HEK293 (cell line): ENCODE results near the gene QPCT.

Experiments used
- BCL11B ChIP-seq: fragments of 450-650 bp; formaldehyde crosslinking; IDR thresholded peaks from 2 replicates; pipeline ENCODE4 v1.5.1; 2016; ENCODE audit warnings: low read depth, missing biosample characterization, missing genetic modification characterization
- KLF9 ChIP-seq: fragments of 450-650 bp; formaldehyde crosslinking; IDR thresholded peaks from 2 replicates; pipeline ENCODE4 v1.5.1; 2016; ENCODE audit warnings: missing biosample characterization, missing genetic modification characterization, low read depth
- SCRT2 ChIP-seq: fragments of 450-650 bp; formaldehyde crosslinking; IDR thresholded peaks from 2 replicates; pipeline ENCODE4 v1.5.1; 2016; ENCODE audit warnings: missing biosample characterization, missing genetic modification characterization
- SETDB1 ChIP-seq: IDR thresholded peaks from one replicate; pipeline ENCODE4 v1.6.1; 2017; ENCODE audit warnings: mild to moderate bottlenecking, low read length, moderate library complexity, mixed read lengths; ENCODE audit not compliant: insufficient read length
- SP7 ChIP-seq: fragments of 450-650 bp; formaldehyde crosslinking; IDR thresholded peaks from 2 replicates; pipeline ENCODE4 v1.5.1; 2016; ENCODE audit warnings: missing biosample characterization, missing genetic modification characterization
- WT1 ChIP-seq: fragments of 450-650 bp; formaldehyde crosslinking; IDR thresholded peaks from 2 replicates; pipeline ENCODE4 v1.5.1; 2016; ENCODE audit warnings: missing biosample characterization, missing genetic modification characterization
- ZFP3 ChIP-seq: fragments of 450-650 bp; formaldehyde crosslinking; IDR thresholded peaks from 2 replicates; pipeline ENCODE4 v1.5.1; 2016; ENCODE audit warnings: low read depth, missing biosample characterization, missing genetic modification characterization
- ZNF121 ChIP-seq: fragments of 450-650 bp; formaldehyde crosslinking; IDR thresholded peaks from 2 replicates; pipeline ENCODE4 v1.5.1; 2016; ENCODE audit warnings: missing biosample characterization, missing genetic modification characterization
- ZNF19 ChIP-seq: fragments of 450-650 bp; formaldehyde crosslinking; IDR thresholded peaks from 2 replicates; pipeline ENCODE4; 2016; ENCODE audit warnings: missing biosample characterization, missing genetic modification characterization, low read depth
- ZNF2 ChIP-seq: fragments of 450-650 bp; formaldehyde crosslinking; IDR thresholded peaks from 2 replicates; pipeline ENCODE4 v1.5.1; 2016; ENCODE audit warnings: missing biosample characterization, missing genetic modification characterization
- ZNF214 ChIP-seq: fragments of 450-650 bp; formaldehyde crosslinking; IDR thresholded peaks from 2 replicates; pipeline ENCODE4 v1.5.1; 2017; ENCODE audit warnings: missing biosample characterization, mild to moderate bottlenecking, missing genetic modification characterization, borderline replicate concordance
- ZNF292 ChIP-seq: fragments of 450-650 bp; formaldehyde crosslinking; IDR thresholded peaks from 2 replicates; pipeline ENCODE4 v1.5.1; 2016; ENCODE audit warnings: low read depth, missing biosample characterization, missing genetic modification characterization, borderline replicate concordance
- ZNF514 ChIP-seq: fragments of 450-650 bp; formaldehyde crosslinking; IDR thresholded peaks from 2 replicates; pipeline ENCODE4 v1.5.1; 2016; ENCODE audit warnings: missing biosample characterization, missing genetic modification characterization
- ZNF521 ChIP-seq: fragments of 450-650 bp; formaldehyde crosslinking; IDR thresholded peaks from 2 replicates; pipeline ENCODE4 v1.5.1; 2017; ENCODE audit warnings: missing biosample characterization, mild to moderate bottlenecking, missing genetic modification characterization
- ZNF623 ChIP-seq: fragments of 450-650 bp; formaldehyde crosslinking; IDR thresholded peaks from 2 replicates; pipeline ENCODE4 v1.5.1; 2016; ENCODE audit warnings: missing biosample characterization, missing genetic modification characterization
- ZNF677 ChIP-seq: fragments of 450-650 bp; IDR thresholded peaks from 2 replicates; pipeline ENCODE4 v1.5.0; 2018; ENCODE audit warnings: missing biosample characterization, mild to moderate bottlenecking, missing genetic modification characterization, moderate library complexity
- ZNF747 ChIP-seq: fragments of 450-650 bp; formaldehyde crosslinking; IDR thresholded peaks from 2 replicates; pipeline ENCODE4 v1.5.1; 2016; ENCODE audit warnings: missing biosample characterization, missing genetic modification characterization
- TF ChIP-seq, protein P1 (sequence below): fragments of 450-650 bp; formaldehyde crosslinking; IDR thresholded peaks from 2 replicates; pipeline ENCODE4 v1.5.1; 2016; ENCODE audit warnings: missing biosample characterization, missing genetic modification characterization, borderline replicate concordance
- TF ChIP-seq, protein P2 (sequence below): fragments of 450-650 bp; formaldehyde crosslinking; IDR thresholded peaks from 2 replicates; pipeline ENCODE4 v1.5.1; 2016; ENCODE audit warnings: missing biosample characterization, missing genetic modification characterization
- TF ChIP-seq, protein P3 (sequence below): fragments of 450-650 bp; formaldehyde crosslinking; IDR thresholded peaks from 2 replicates; pipeline ENCODE4 v1.5.1; 2016; ENCODE audit warnings: missing biosample characterization, missing genetic modification characterization
- TF ChIP-seq, protein P4 (sequence below): fragments of 450-650 bp; formaldehyde crosslinking; IDR thresholded peaks from 2 replicates; pipeline ENCODE4 v1.5.1; 2016; ENCODE audit warnings: missing biosample characterization, missing genetic modification characterization
- TF ChIP-seq, protein P5 (sequence below): fragments of 450-650 bp; formaldehyde crosslinking; IDR thresholded peaks from 2 replicates; pipeline ENCODE4 v1.5.1; 2017; ENCODE audit warnings: missing biosample characterization, missing genetic modification characterization
- TF ChIP-seq, protein P6 (sequence below): fragments of 450-650 bp; formaldehyde crosslinking; IDR thresholded peaks from 2 replicates; pipeline ENCODE4 v1.5.1; 2016; ENCODE audit warnings: missing biosample characterization, missing genetic modification characterization
- TF ChIP-seq, protein P7 (sequence below): fragments of 450-650 bp; formaldehyde crosslinking; optimal IDR thresholded peaks from 2 replicates; pipeline ENCODE3; 2016; ENCODE audit warnings: missing biosample characterization, mild to moderate bottlenecking, missing genetic modification characterization

QPCT gene

DNA sequence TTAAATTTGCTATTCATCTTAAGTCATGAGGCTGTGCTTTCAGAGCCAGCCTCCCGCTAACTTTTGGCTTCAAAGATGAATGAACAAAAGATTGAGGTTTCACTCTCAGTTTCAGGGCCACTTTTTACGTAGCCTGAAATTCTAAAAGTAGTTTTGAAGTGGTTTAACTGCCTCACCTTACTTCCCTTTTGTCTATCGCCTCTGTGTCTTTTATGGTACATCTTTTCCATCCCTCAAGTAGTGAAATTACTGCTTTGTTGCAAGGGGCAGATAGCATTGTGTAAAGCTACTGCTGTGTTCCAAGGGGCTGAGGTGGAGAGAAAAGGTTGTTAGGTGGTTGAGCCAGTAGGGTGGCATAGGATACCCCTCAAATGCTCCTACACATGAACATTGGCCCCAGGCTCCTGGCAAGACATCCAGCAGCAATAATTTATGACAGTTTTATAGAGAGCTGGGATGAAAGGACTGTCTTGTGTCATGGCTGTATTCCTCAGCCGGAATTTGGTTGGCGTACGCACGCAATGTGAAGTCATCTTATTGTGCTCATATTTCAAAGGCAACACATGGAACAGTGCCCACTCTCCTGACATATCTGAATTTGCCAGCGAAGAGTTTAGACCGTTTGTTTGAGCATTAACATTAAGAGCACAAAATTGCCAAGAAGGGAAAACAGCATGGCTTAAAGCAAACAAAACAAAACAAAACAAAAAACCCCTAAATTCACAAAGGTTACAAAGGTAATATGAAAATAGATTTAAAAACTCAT, 32.2 kb downstream of the QPCT start (continued):
- TF ChIP-seq, protein P1, sequence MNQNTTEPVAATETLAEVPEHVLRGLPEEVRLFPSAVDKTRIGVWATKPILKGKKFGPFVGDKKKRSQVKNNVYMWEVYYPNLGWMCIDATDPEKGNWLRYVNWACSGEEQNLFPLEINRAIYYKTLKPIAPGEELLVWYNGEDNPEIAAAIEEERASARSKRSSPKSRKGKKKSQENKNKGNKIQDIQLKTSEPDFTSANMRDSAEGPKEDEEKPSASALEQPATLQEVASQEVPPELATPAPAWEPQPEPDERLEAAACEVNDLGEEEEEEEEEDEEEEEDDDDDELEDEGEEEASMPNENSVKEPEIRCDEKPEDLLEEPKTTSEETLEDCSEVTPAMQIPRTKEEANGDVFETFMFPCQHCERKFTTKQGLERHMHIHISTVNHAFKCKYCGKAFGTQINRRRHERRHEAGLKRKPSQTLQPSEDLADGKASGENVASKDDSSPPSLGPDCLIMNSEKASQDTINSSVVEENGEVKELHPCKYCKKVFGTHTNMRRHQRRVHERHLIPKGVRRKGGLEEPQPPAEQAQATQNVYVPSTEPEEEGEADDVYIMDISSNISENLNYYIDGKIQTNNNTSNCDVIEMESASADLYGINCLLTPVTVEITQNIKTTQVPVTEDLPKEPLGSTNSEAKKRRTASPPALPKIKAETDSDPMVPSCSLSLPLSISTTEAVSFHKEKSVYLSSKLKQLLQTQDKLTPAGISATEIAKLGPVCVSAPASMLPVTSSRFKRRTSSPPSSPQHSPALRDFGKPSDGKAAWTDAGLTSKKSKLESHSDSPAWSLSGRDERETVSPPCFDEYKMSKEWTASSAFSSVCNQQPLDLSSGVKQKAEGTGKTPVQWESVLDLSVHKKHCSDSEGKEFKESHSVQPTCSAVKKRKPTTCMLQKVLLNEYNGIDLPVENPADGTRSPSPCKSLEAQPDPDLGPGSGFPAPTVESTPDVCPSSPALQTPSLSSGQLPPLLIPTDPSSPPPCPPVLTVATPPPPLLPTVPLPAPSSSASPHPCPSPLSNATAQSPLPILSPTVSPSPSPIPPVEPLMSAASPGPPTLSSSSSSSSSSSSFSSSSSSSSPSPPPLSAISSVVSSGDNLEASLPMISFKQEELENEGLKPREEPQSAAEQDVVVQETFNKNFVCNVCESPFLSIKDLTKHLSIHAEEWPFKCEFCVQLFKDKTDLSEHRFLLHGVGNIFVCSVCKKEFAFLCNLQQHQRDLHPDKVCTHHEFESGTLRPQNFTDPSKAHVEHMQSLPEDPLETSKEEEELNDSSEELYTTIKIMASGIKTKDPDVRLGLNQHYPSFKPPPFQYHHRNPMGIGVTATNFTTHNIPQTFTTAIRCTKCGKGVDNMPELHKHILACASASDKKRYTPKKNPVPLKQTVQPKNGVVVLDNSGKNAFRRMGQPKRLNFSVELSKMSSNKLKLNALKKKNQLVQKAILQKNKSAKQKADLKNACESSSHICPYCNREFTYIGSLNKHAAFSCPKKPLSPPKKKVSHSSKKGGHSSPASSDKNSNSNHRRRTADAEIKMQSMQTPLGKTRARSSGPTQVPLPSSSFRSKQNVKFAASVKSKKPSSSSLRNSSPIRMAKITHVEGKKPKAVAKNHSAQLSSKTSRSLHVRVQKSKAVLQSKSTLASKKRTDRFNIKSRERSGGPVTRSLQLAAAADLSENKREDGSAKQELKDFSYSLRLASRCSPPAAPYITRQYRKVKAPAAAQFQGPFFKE (tag by site-specific recombination): no peak
- TF ChIP-seq ZNF677 (tag by site-specific recombination) (no peak), ZNF121 (tag by site-specific recombination) (no peak), ZNF19 (tag by site-specific recombination) (no peak), SETDB1 (no peak), ZNF521 (no peak), SCRT2 (peak; percentile 79), ZNF214 (tag by site-specific recombination) (no peak), ZNF292 (no peak), ZFP3 (tag by site-specific recombination) (no peak), ZNF514 (no peak), WT1 (peak; percentile 85), BCL11B (tag by site-specific recombination) (peak; percentile 62), ZNF747 (tag by site-specific recombination) (no peak), ZNF2 (peak; percentile 71; the same call in 1 of the 2 replicates), ZNF623 (tag by site-specific recombination) (peak; percentile 27; the same call in 1 of the 2 replicates), KLF9 (no peak), SP7 (tag by site-specific recombination) (peak; percentile 98)
- TF ChIP-seq, protein P2, sequence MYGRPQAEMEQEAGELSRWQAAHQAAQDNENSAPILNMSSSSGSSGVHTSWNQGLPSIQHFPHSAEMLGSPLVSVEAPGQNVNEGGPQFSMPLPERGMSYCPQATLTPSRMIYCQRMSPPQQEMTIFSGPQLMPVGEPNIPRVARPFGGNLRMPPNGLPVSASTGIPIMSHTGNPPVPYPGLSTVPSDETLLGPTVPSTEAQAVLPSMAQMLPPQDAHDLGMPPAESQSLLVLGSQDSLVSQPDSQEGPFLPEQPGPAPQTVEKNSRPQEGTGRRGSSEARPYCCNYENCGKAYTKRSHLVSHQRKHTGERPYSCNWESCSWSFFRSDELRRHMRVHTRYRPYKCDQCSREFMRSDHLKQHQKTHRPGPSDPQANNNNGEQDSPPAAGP (tag by site-specific recombination): peak; percentile 46; the same call in 1 of the 2 replicates
- TF ChIP-seq, protein P3, sequence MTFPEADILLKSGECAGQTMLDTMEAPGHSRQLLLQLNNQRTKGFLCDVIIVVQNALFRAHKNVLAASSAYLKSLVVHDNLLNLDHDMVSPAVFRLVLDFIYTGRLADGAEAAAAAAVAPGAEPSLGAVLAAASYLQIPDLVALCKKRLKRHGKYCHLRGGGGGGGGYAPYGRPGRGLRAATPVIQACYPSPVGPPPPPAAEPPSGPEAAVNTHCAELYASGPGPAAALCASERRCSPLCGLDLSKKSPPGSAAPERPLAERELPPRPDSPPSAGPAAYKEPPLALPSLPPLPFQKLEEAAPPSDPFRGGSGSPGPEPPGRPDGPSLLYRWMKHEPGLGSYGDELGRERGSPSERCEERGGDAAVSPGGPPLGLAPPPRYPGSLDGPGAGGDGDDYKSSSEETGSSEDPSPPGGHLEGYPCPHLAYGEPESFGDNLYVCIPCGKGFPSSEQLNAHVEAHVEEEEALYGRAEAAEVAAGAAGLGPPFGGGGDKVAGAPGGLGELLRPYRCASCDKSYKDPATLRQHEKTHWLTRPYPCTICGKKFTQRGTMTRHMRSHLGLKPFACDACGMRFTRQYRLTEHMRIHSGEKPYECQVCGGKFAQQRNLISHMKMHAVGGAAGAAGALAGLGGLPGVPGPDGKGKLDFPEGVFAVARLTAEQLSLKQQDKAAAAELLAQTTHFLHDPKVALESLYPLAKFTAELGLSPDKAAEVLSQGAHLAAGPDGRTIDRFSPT: peak; percentile 86
- TF ChIP-seq, protein P4, sequence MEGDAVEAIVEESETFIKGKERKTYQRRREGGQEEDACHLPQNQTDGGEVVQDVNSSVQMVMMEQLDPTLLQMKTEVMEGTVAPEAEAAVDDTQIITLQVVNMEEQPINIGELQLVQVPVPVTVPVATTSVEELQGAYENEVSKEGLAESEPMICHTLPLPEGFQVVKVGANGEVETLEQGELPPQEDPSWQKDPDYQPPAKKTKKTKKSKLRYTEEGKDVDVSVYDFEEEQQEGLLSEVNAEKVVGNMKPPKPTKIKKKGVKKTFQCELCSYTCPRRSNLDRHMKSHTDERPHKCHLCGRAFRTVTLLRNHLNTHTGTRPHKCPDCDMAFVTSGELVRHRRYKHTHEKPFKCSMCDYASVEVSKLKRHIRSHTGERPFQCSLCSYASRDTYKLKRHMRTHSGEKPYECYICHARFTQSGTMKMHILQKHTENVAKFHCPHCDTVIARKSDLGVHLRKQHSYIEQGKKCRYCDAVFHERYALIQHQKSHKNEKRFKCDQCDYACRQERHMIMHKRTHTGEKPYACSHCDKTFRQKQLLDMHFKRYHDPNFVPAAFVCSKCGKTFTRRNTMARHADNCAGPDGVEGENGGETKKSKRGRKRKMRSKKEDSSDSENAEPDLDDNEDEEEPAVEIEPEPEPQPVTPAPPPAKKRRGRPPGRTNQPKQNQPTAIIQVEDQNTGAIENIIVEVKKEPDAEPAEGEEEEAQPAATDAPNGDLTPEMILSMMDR (tag by site-specific recombination): no peak
- TF ChIP-seq, protein P5, sequence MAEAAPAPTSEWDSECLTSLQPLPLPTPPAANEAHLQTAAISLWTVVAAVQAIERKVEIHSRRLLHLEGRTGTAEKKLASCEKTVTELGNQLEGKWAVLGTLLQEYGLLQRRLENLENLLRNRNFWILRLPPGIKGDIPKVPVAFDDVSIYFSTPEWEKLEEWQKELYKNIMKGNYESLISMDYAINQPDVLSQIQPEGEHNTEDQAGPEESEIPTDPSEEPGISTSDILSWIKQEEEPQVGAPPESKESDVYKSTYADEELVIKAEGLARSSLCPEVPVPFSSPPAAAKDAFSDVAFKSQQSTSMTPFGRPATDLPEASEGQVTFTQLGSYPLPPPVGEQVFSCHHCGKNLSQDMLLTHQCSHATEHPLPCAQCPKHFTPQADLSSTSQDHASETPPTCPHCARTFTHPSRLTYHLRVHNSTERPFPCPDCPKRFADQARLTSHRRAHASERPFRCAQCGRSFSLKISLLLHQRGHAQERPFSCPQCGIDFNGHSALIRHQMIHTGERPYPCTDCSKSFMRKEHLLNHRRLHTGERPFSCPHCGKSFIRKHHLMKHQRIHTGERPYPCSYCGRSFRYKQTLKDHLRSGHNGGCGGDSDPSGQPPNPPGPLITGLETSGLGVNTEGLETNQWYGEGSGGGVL (tag by site-specific recombination): peak; percentile 29; the same call in 1 of the 2 replicates
- TF ChIP-seq, protein P6, sequence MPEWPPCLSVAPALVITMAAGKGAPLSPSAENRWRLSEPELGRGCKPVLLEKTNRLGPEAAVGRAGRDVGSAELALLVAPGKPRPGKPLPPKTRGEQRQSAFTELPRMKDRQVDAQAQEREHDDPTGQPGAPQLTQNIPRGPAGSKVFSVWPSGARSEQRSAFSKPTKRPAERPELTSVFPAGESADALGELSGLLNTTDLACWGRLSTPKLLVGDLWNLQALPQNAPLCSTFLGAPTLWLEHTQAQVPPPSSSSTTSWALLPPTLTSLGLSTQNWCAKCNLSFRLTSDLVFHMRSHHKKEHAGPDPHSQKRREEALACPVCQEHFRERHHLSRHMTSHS (tag by site-specific recombination): peak; percentile 56; the same call in 1 of the 2 replicates
- TF ChIP-seq, protein P7, sequence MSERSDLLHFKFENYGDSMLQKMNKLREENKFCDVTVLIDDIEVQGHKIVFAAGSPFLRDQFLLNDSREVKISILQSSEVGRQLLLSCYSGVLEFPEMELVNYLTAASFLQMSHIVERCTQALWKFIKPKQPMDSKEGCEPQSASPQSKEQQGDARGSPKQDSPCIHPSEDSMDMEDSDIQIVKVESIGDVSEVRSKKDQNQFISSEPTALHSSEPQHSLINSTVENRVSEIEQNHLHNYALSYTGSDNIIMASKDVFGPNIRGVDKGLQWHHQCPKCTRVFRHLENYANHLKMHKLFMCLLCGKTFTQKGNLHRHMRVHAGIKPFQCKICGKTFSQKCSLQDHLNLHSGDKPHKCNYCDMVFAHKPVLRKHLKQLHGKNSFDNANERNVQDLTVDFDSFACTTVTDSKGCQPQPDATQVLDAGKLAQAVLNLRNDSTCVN: peak; percentile 30
